IgD-negative memory B cell (primary cell): ENCODE results near the gene KCNK15. TPM values are rescaled to one million over a fixed set of nuclear protein-coding genes. Genes with fewer than 3 reads are reported as not detected.

Experiments
- H3K27ac Mint-ChIP-seq, 3 donors: one replicate each; pipeline ENCODE4 v1.8.0; 2020 to 2022; ENCODE audit warnings: mild to moderate bottlenecking in 3 of 3, mixed read lengths in 3 of 3, moderate library complexity in 1 of 3
- H3K27me3 Mint-ChIP-seq: one replicate; pipeline ENCODE4 v1.8.0; 2021; ENCODE audit warnings: mixed read lengths
- H3K36me3 Mint-ChIP-seq: one replicate; pipeline ENCODE4 v1.8.0; 2020; ENCODE audit warnings: mild to moderate bottlenecking, mixed read lengths
- H3K4me1 Mint-ChIP-seq, 3 donors: one replicate each; pipeline ENCODE4 v1.8.0; 2020 to 2022; ENCODE audit warnings: mixed read lengths in 3 of 3, mild to moderate bottlenecking in 1 of 3
- H3K4me3 Mint-ChIP-seq, 4 donors: one replicate each; pipeline ENCODE4 v1.8.0; 2020 to 2022; ENCODE audit warnings: mild to moderate bottlenecking in 4 of 4, mixed read lengths in 4 of 4, moderate library complexity in 3 of 4
- H3K9me3 Mint-ChIP-seq, 3 donors: one replicate each; pipeline ENCODE4 v1.8.0; 2020 to 2021; ENCODE audit warnings: mixed read lengths in 3 of 3, mild to moderate bottlenecking in 1 of 3
- polyA plus RNA-seq: library from polyadenylated mRNA; unstranded; fragments of 300-500 nt; fragmentation: Illumina TruSeq; gene quantifications from one replicate; pipeline ENCODE4 v1.2.3, GENCODE V29; 2021

KCNK15 gene
- polyA plus RNA-seq, 1 donor from 2014 or later, result not detected

DNA sequence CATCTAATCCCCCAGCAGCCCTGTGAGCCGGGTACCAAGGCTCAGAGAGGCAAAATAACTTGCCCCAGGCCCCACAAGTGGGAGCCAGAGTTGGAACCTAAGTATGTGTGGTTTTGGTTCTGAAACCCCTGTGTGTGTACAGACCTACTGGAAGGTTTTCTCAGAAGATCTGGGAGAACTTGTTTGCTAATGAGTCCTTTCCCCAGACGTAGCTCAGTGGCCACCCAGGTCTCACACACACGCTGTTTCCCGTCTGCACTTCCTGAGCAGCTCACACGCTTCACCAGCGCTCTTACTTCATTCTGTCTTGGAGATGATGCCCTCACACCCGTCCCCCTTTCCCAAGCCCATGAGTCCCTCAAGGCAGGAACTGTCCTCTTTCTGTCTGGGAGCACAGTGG lies 22.3 kb upstream of the KCNK15 start:
- Mint-ChIP-seq H3K9me3 (no peaks in the 10 kb centered on the region), H3K4me3 (no peak overlapping the region), H3K4me1 (no peaks in the 10 kb centered on the region), H3K27ac (peak overlapping the region in 1 of 3 donors; percentile 70), H3K36me3 (no peaks in the 10 kb centered on the region), H3K27me3 (peaks cover 5% of the 10 kb centered on the region)

DNA sequence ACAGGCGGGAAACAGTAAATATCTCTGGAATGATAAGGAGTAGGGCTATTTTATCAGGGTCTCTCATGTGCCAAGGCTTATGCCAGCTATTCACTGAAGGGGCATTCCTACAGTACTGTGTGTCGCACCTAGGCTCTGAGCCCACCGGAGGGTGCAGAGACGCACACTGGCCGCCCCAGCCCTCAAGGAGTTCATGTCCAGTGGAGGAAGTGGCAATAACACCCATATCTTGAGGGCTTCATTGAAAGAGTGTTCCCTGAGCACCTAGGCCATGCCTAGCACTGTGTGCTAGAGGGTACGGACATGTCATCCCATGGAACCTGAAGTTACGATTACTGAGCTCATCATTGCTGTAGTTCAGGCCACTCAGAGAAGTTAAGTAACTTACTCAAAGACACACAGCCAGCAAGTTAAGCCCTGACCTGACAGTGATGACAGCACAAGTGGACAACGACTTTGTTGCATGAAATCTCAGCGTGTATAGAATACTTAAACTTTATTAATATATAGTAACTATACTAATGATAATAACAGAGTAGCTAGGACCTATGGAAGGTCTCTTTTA lies 21.8 kb upstream of the KCNK15 start:
- H3K27me3 Mint-ChIP-seq, result peaks cover 6% of the 10 kb centered on the region
- H3K4me3 Mint-ChIP-seq, result no peak overlapping the region
- no peak overlapping the region for H3K27ac Mint-ChIP-seq
- no peaks in the 10 kb centered on the region for H3K36me3 Mint-ChIP-seq
- H3K9me3 Mint-ChIP-seq, result no peaks in the 10 kb centered on the region
- no peaks in the 10 kb centered on the region for H3K4me1 Mint-ChIP-seq

DNA sequence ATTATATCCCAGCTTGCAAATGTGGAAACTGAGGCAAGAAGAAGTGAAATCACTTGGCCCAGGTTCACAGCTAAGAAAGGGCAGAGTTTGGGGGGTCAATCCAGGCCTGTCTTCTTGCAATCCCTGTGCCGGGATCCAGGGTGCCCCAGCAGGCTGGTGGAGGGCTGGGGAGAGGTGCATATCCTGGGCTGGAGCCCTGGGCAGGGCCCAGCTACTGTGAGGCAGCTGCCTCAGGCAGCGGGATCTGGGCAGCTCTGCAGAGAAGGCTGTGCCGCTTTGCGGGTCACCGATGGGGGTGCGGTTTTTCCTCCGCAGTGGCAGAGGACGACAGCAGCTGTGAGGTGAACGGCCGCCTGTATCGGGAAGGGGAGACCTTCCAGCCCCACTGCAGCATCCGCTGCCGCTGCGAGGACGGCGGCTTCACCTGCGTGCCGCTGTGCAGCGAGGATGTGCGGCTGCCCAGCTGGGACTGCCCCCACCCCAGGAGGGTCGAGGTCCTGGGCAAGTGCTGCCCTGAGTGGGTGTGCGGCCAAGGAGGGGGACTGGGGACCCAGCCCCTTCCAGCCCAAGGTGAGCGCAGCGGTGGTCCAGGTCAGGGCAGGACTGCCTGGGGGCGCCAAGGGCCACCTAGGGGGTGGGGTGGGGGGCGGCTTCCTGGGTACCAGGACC lies 21.1 kb upstream of the KCNK15 start:
- Mint-ChIP-seq H3K36me3 (no peaks in the 10 kb centered on the region), H3K27me3 (peaks cover 6% of the 10 kb centered on the region), H3K9me3 (no peaks in the 10 kb centered on the region), H3K4me3 (no peak overlapping the region), H3K4me1 (no peaks in the 10 kb centered on the region), H3K27ac (no peak overlapping the region)

DNA sequence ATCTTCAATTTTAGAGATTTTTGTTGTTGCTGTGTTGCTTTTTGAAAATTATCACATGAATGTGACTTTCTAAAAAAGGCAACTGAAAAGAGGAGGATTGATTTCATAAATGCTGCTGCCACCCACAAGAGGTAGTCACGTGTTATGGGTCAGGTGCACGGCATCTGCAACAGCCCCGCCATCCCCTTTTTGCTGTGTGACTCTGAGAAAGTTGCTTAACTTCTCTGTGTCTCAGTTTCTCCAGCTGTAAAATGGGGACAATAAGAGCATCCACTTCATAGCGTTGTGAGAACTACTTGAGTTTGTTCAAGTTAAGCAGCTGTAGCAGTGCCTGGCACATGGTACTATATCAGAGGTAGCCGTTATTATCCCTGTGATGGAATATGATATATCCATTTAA lies 19.8 kb upstream of the KCNK15 start:
- Mint-ChIP-seq H3K36me3 (no peaks in the 10 kb centered on the region), H3K27ac (no peak overlapping the region), H3K27me3 (peaks cover 6% of the 10 kb centered on the region), H3K4me3 (no peak overlapping the region), H3K4me1 (no peaks in the 10 kb centered on the region), H3K9me3 (no peaks in the 10 kb centered on the region)

DNA sequence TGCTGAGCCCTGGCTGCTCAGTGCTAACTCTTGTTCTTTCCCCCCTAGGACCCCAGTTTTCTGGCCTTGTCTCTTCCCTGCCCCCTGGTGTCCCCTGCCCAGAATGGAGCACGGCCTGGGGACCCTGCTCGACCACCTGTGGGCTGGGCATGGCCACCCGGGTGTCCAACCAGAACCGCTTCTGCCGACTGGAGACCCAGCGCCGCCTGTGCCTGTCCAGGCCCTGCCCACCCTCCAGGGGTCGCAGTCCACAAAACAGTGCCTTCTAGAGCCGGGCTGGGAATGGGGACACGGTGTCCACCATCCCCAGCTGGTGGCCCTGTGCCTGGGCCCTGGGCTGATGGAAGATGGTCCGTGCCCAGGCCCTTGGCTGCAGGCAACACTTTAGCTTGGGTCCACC lies 18.6 kb upstream of the KCNK15 start:
- H3K27ac Mint-ChIP-seq, result no peak overlapping the region

DNA sequence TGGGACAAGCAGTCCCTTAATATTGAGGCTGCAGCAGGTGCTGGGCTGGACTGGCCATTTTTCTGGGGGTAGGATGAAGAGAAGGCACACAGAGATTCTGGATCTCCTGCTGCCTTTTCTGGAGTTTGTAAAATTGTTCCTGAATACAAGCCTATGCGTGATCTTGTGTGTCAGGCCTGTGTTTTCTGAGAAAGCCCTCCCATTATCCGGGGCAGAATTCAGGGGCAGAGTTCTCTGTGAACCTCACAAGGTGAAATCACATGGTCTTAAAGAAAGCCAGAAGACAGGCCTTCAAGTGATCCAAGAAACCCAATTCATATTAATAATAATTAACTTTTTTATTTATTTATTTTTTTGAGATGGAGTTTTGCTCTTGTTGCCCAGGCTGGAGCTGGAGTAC lies 18.0 kb upstream of the KCNK15 start:
- H3K9me3 Mint-ChIP-seq, result no peaks in the 10 kb centered on the region
- H3K27ac Mint-ChIP-seq, result no peak overlapping the region
- no peaks in the 10 kb centered on the region for H3K4me1 Mint-ChIP-seq
- H3K4me3 Mint-ChIP-seq, result no peak overlapping the region
- no peaks in the 10 kb centered on the region for H3K36me3 Mint-ChIP-seq
- peaks cover 6% of the 10 kb centered on the region for H3K27me3 Mint-ChIP-seq

More for the DNA sequence above, 18.6 kb upstream of the KCNK15 start:
- Mint-ChIP-seq H3K4me1 (no peaks in the 10 kb centered on the region), H3K4me3 (no peak overlapping the region), H3K36me3 (no peaks in the 10 kb centered on the region), H3K9me3 (no peaks in the 10 kb centered on the region), H3K27me3 (peaks cover 6% of the 10 kb centered on the region)

DNA sequence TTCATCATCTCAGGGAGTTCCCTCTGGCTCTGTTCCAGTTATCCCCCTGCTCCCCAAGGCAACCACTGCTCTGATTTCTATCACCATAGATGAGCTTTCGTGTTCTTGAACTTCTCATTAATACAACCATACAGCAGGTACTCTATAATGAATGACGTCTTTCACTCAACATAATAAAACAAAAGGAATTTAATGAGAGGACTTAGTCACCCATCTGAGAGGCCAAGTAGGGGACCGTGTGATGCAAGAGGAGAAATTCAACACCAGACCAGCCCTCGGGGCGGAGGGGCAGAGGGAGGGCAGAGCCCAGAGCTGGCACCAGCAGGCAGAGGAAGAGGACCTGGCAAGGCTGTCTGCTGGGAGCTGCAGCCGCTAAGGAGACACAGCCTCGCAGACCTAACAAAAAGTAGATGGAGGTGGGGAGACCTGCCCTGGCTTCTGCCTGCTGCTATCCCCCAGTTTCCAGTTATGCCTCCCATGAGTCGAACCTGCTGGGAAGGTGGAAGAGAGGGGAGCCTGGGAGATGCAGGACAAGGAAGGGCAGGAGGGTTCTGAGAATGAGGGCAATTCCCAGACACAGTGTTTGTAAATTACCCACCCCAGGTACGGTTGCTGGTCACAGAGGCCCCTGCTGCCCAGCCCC lies 16.7 kb upstream of the KCNK15 start:
- H3K27ac Mint-ChIP-seq, result no peak overlapping the region
- H3K4me3 Mint-ChIP-seq, result no peak overlapping the region
- H3K36me3 Mint-ChIP-seq, result no peaks in the 10 kb centered on the region

DNA sequence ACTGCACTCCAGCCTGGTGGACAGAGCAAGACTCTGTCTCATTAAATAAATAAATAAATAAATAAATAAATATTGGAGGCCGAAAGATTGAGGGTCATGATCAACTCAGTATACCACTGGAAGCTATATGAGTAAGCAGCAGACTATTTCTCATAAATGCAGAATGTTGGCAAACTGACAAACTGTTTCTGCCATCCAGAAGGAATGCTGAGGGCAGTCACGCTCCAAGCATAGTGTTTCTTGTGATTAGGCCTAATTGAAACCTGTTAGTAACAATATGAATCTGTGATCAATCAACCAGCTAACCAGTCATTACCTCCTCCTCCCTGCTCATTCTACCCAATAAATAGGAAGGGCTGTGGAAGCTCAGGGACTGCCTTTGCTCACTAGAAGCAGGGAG lies 15.2 kb upstream of the KCNK15 start:
- Mint-ChIP-seq H3K36me3 (no peaks in the 10 kb centered on the region), H3K4me1 (no peaks in the 10 kb centered on the region), H3K27ac (peak overlapping the region in 1 of 3 donors; percentile 63), H3K9me3 (no peaks in the 10 kb centered on the region), H3K27me3 (peaks cover 6% of the 10 kb centered on the region), H3K4me3 (no peak overlapping the region)

More for the DNA sequence above, 16.7 kb upstream of the KCNK15 start:
- Mint-ChIP-seq H3K9me3 (no peaks in the 10 kb centered on the region), H3K27me3 (peaks cover 4% of the 10 kb centered on the region), H3K4me1 (no peaks in the 10 kb centered on the region)

DNA sequence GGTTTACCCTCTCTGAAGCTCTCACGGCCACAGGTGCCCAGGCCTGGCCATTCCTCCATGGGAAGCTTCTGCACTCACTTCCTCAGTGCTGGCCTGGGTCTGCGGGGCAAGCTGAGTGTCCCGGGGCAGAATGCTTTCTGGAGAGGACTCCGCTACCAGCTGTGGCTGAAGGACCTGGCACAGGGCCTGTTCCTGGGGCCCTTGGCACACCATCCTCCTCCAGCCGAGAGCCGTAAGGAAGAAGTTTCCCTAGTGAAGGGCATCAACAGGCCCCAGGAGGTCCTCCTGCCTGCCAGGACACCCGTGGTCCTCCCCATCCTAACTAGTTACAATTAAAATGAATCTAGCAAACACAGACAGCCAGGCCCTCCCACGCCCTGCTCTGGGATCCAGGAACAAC lies 14.0 kb upstream of the KCNK15 start:
- Mint-ChIP-seq H3K27ac (peak overlapping the region in 1 of 3 donors; percentile 73), H3K4me1 (peaks cover 4 to 5% (median 4%) of the 10 kb centered on the region in 3 donors), H3K27me3 (peaks cover 4% of the 10 kb centered on the region), H3K9me3 (peaks cover 0 to 2% (median 2%) of the 10 kb centered on the region in 3 donors), H3K4me3 (no peak overlapping the region), H3K36me3 (peaks cover 4% of the 10 kb centered on the region)

DNA sequence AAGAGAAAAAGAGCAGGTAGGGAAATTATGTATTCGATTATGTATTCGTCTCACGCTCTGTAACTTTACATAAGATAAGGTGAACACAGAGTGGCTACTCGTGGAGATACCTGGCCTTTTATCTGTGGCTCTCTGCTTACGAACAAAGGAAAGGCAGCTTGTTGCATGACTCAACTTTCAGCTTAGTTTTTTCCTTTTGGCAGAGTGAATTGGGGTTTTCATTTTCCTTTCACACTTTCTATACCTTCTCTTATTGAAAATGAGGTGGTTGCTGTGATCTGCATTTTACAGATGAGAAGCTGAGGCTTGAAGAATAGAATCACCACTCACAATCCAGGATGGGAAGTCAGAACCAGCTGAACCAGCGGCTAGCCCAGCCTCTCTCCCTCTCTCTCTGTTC lies 13.3 kb upstream of the KCNK15 start:
- no peak overlapping the region for H3K4me3 Mint-ChIP-seq

DNA sequence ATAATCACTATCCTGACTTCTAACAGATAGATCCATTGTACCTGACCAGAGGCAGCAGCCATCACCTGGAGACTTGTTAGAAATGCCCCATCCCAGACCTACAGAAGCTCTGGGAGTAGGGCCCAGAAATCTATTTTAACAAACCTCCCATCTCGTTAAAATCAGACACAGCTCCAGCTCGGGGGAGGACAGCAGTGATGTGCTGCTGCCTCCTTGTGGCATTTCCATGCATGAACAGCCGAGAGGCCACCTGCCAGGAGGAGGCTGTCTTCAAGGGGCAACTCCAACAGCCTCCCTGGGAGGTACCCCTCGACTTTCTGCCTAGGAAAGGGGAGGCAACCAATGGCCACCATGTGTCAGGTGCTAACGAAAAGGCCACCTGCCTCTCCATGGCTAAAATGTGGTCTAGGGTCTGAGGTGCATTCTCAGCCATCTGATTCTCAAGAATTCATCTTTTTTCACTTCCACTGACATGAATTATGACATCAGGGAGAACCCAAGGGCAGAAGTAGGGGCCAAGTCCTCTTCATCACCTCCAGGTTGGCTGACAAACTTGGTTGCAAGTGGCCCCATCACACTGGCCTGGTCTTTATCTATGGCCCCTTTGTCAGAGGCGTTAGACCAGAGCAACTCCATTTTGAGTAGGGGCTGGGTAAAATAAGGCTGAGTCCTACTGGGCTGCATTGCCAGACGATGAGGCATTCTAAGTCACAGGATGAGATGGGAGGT lies 12.2 kb upstream of the KCNK15 start:
- peaks cover 0 to 2% (median 2%) of the 10 kb centered on the region in 3 donors for H3K9me3 Mint-ChIP-seq
- H3K36me3 Mint-ChIP-seq, result peaks cover 4% of the 10 kb centered on the region
- no peak overlapping the region for H3K4me3 Mint-ChIP-seq
- peaks cover 4% of the 10 kb centered on the region for H3K27me3 Mint-ChIP-seq
- no peak overlapping the region for H3K27ac Mint-ChIP-seq
- H3K4me1 Mint-ChIP-seq, result peaks cover 4 to 7% (median 6%) of the 10 kb centered on the region in 3 donors

More for the DNA sequence above, 13.3 kb upstream of the KCNK15 start:
- Mint-ChIP-seq H3K9me3 (peaks cover 0 to 2% (median 2%) of the 10 kb centered on the region in 3 donors), H3K4me1 (peaks cover 4 to 6% (median 4%) of the 10 kb centered on the region in 3 donors), H3K36me3 (peaks cover 4% of the 10 kb centered on the region), H3K27me3 (peaks cover 4% of the 10 kb centered on the region), H3K27ac (no peak overlapping the region)

DNA sequence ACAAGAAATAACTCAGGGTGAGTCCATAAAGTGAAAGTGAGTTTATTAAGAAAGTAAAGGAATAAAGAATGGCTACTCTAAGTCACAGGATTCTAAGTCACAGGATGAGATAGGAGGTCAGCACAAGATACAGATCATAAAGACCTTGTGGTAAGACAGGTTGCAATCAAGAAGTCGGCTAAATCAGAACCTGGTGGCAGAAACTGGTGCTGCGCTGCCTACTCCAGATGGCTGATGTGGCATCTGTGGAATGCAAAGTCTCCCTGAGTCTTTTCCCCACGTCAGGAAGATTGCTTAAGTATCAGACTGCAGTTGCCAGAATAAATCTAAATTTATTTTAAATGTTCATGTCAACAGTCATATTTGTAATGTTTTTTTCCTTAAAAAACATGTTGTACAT lies 10.7 kb upstream of the KCNK15 start:
- Mint-ChIP-seq H3K4me3 (no peak overlapping the region), H3K9me3 (peaks cover 0 to 2% (median 2%) of the 10 kb centered on the region in 3 donors), H3K27ac (no peak overlapping the region), H3K36me3 (peaks cover 4% of the 10 kb centered on the region), H3K4me1 (peaks cover 4 to 11% (median 9%) of the 10 kb centered on the region in 3 donors), H3K27me3 (peaks cover 3% of the 10 kb centered on the region)

DNA sequence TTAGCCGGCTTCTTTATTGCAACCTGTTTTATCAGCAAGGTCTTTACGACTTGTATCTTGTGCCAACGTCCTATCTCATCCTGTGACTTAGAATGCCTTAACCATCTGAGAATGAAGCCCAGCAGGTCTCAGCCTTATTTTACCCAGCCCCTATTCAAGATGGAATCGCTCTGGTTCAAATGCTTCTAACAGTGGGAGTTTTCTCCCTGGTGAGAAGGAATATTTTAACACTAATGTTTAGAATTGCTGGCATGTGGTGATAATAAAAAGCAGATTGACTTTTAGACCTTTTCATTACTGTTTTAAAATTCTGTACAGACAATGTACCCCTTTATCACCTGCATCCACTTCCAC lies 9.9 kb upstream of the KCNK15 start:
- H3K36me3 Mint-ChIP-seq, result peaks cover 4% of the 10 kb centered on the region
- peaks cover 4 to 11% (median 9%) of the 10 kb centered on the region in 3 donors for H3K4me1 Mint-ChIP-seq
- H3K27me3 Mint-ChIP-seq, result peaks cover 3% of the 10 kb centered on the region
- peak overlapping the region in 1 of 3 donors; percentile 66 for H3K27ac Mint-ChIP-seq
- peaks cover 0 to 2% (median 2%) of the 10 kb centered on the region in 3 donors for H3K9me3 Mint-ChIP-seq
- H3K4me3 Mint-ChIP-seq, result peak overlapping the region in 2 of 4 donors; percentile 86 to 91

DNA sequence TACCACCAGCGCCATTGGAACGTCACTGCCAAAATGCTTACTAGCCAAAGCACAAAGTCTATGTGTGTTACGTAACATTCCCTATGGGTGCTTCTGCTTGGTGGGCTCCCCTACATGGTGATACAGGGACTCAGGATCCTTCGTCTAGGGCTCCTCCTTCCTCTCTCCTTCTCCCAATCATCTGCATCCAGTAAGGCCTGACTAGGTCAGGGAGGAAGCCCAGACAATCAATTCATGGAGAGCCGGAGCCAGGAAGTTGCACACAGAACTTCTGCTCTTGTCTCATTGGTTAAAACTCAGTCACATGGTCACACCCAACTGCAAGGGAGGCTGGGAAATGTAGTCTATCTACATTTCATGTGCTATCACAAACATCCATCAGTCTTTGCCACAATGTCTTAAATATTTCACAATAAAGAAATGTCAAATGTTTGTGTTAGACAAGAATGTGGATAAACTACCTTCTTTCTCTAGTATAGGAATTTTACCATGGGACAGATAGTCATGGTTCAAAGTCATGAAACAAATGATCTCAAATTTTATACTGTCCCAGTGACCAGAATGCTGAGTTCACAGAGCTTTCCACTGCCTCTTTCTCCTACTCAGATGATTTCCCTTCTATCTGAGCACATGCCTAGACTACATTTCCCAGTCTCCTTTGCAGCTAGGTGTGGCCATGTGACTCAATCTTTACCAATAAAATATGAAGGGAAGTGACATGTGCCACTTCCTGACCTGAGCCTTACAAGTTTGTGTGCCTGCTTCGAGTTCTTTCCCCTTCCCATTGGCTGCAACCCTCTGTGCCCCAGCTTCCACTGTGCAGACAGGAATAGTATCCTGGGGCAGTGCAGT lies 9.3 kb upstream of the KCNK15 start:
- H3K4me3 Mint-ChIP-seq, result peak overlapping the region in 3 of 4 donors; percentile 35 to 91 (median 86)

More for the DNA sequence above, 9.3 kb upstream of the KCNK15 start:
- peaks cover 3% of the 10 kb centered on the region for H3K27me3 Mint-ChIP-seq
- H3K4me1 Mint-ChIP-seq, result peaks cover 4 to 11% (median 9%) of the 10 kb centered on the region in 3 donors
- peaks cover 0 to 2% (median 2%) of the 10 kb centered on the region in 3 donors for H3K9me3 Mint-ChIP-seq
- peak overlapping the region in 2 of 3 donors; percentile 64 to 66 for H3K27ac Mint-ChIP-seq
- H3K36me3 Mint-ChIP-seq, result peaks cover 4% of the 10 kb centered on the region
